H7 (cell line): ENCODE results near the gene TMEM135. TPM values are rescaled to one million over a fixed set of nuclear protein-coding genes. Genes with fewer than 3 reads are reported as not detected.
"Not testable (repeated sequence)": the region's sequence is repeated elsewhere in the genome, so short reads cannot be mapped to it uniquely, and the experiment has no call there.

Experiments used
- DNase-seq: peaks from one replicate; pipeline ENCODE4 v3.0.0; 2012
- H3K27me3 ChIP-seq: 2 replicates; pipeline ENCODE4 v1.6.0; 2011; ENCODE audit warnings: mild to moderate bottlenecking, low read length; ENCODE audit not compliant: control insufficient read depth, insufficient read depth
- H3K36me3 ChIP-seq: replicated peaks from 2 replicates; pipeline ENCODE4 v1.5.1; 2011; ENCODE audit warnings: low read length; ENCODE audit not compliant: control insufficient read depth, insufficient read depth
- H3K4me3 ChIP-seq: 2 replicates; pipeline ENCODE4 v1.5.1; 2011; ENCODE audit warnings: low read depth, mild to moderate bottlenecking, control low read depth, low read length, moderate library complexity; ENCODE audit not compliant: insufficient read depth
- total RNA-seq: library from RNA; depleted of rRNA; stranded (reverse); fragments of >200 nt; shearing (Covaris generic); gene quantifications from 2 replicates; pipeline ENCODE4 v1.2.3, GENCODE V29; 2014

The TMEM135 gene
- total RNA-seq, 1 experiment from 2014 or later = 27.9 TPM

- Histone ChIP-seq H3K36me3 (no peaks in the 10 kb centered on the region), H3K27me3 (no peaks in the 10 kb centered on the region), H3K4me3 (no peak overlapping the region)
- no peak for DNase-seq
Observed at GRCh38 chr11:87127101-87127500, 89.4 kb downstream of the TMEM135 start.

GRCh38 chr11:87128372-87128771 is 90.6 kb downstream of the TMEM135 start:
- no peak for DNase-seq
- Histone ChIP-seq H3K4me3 (no peak overlapping the region), H3K36me3 (no peaks in the 10 kb centered on the region)

GRCh38 chr11:87134524-87135106 is 96.9 kb downstream of the TMEM135 start:
- H3K36me3 ChIP-seq = no peaks in the 10 kb centered on the region
- no peak for DNase-seq
- no peaks in the 10 kb centered on the region for H3K27me3 ChIP-seq
- no peak overlapping the region for H3K4me3 ChIP-seq

More at GRCh38 chr11:87128372-87128771, 90.6 kb downstream of the TMEM135 start:
- no peaks in the 10 kb centered on the region for H3K27me3 ChIP-seq

- no peaks in the 10 kb centered on the region for H3K27me3 ChIP-seq
- H3K4me3 ChIP-seq = no peak overlapping the region
- no peaks in the 10 kb centered on the region for H3K36me3 ChIP-seq
- DNase-seq = no peak
Observed at GRCh38 chr11:87136236-87136635, 98.5 kb downstream of the TMEM135 start.

GRCh38 chr11:87137711-87138110 is 100.0 kb downstream of the TMEM135 start:
- no peak for DNase-seq
- no peaks in the 10 kb centered on the region for H3K27me3 ChIP-seq
- no peaks in the 10 kb centered on the region for H3K36me3 ChIP-seq
- no peak overlapping the region for H3K4me3 ChIP-seq

- H3K4me3 ChIP-seq = no peak overlapping the region
- H3K36me3 ChIP-seq = no peaks in the 10 kb centered on the region
Observed at GRCh38 chr11:87139475-87139874, 101.7 kb downstream of the TMEM135 start.

GRCh38 chr11:87141322-87141721 is 103.6 kb downstream of the TMEM135 start:
- DNase-seq = no peak
- H3K36me3 ChIP-seq = no peaks in the 10 kb centered on the region
- H3K4me3 ChIP-seq = no peak overlapping the region
- no peaks in the 10 kb centered on the region for H3K27me3 ChIP-seq

More at GRCh38 chr11:87139475-87139874, 101.7 kb downstream of the TMEM135 start:
- H3K27me3 ChIP-seq = no peaks in the 10 kb centered on the region
- no peak for DNase-seq

GRCh38 chr11:87141980-87142514 is 104.3 kb downstream of the TMEM135 start:
- Histone ChIP-seq H3K36me3 (no peaks in the 10 kb centered on the region), H3K27me3 (no peaks in the 10 kb centered on the region), H3K4me3 (no peak overlapping the region)
- DNase-seq = no peak

GRCh38 chr11:87142594-87142993 is 104.9 kb downstream of the TMEM135 start:
- no peak for DNase-seq
- no peaks in the 10 kb centered on the region for H3K27me3 ChIP-seq
- H3K4me3 ChIP-seq = no peak overlapping the region
- no peaks in the 10 kb centered on the region for H3K36me3 ChIP-seq

GRCh38 chr11:87143641-87144040 is 105.9 kb downstream of the TMEM135 start:
- H3K27me3 ChIP-seq = no peaks in the 10 kb centered on the region
- no peaks in the 10 kb centered on the region for H3K36me3 ChIP-seq
- H3K4me3 ChIP-seq = no peak overlapping the region
- no peak for DNase-seq

GRCh38 chr11:87144252-87144651 is 106.5 kb downstream of the TMEM135 start:
- no peaks in the 10 kb centered on the region for H3K36me3 ChIP-seq
- DNase-seq = no peak

GRCh38 chr11:87148749-87149148 is 111.0 kb downstream of the TMEM135 start:
- H3K4me3 ChIP-seq = no peak overlapping the region
- no peak for DNase-seq
- H3K36me3 ChIP-seq = no peaks in the 10 kb centered on the region

More at GRCh38 chr11:87144252-87144651, 106.5 kb downstream of the TMEM135 start:
- no peak overlapping the region for H3K4me3 ChIP-seq
- H3K27me3 ChIP-seq = no peaks in the 10 kb centered on the region

GRCh38 chr11:87149782-87150181 is 112.0 kb downstream of the TMEM135 start:
- H3K4me3 ChIP-seq, DNase-seq, H3K27me3 ChIP-seq, H3K36me3 ChIP-seq: not testable (repeated sequence)

More at GRCh38 chr11:87148749-87149148, 111.0 kb downstream of the TMEM135 start:
- H3K27me3 ChIP-seq = no peaks in the 10 kb centered on the region

- Histone ChIP-seq H3K27me3 (no peaks in the 10 kb centered on the region), H3K36me3 (no peaks in the 10 kb centered on the region), H3K4me3 (no peak overlapping the region)
- DNase-seq = no peak
Observed at GRCh38 chr11:87150936-87151335, 113.2 kb downstream of the TMEM135 start.

GRCh38 chr11:87154246-87154645 is 116.5 kb downstream of the TMEM135 start:
- no peak for DNase-seq
- no peaks in the 10 kb centered on the region for H3K36me3 ChIP-seq
- no peak overlapping the region for H3K4me3 ChIP-seq
- H3K27me3 ChIP-seq = no peaks in the 10 kb centered on the region
